Right ventricle myocardium inferior (tissue), 1 donor: ENCODE data around the gene ANKS1B. TPM values are rescaled to one million over a fixed set of nuclear protein-coding genes. Genes with fewer than 3 reads are reported as not detected.

ENCODE experiments used
- ATAC-seq: fragments of 200-7000 bp; cut with Tn5 transposase; one replicate; pipeline ENCODE4 v1.9.1; 2020; ENCODE audit warnings: mild to moderate bottlenecking, moderate library complexity
- DNase-seq: peaks from one replicate; pipeline ENCODE4 v3.0.0; 2021; ENCODE audit errors: missing footprints
- intact Hi-C: fragments of 100-400 bp; cut with DNase I; formaldehyde crosslinking; loops from one replicate; pipeline ENCODE4 v1.11.0; 2022
- total RNA-seq: library from RNA; stranded (reverse); fragmentation: NEBNext Ultra II Directional; extraction: Animal tissue kit (Norgen Biotek cat#: 25700); gene quantifications from one replicate; pipeline ENCODE4 v1.2.1, GENCODE V29; 2021
- donor health status: DM: no; HTN: yes; CAD: no; lungs with severe emphysema.

The ANKS1B gene
- total RNA-seq, 1 donor from 2014 or later, result 2.3 TPM

- DNase-seq, result no peak
- intact Hi-C loops, result no loop called here
- ATAC-seq, result peak; percentile 72
Observed at GRCh38 chr12:99146185-99146584, 838.6 kb downstream of the ANKS1B start.

- intact Hi-C loops, result no loop called here
- DNase-seq (no peak), ATAC-seq (no peak)
Observed at GRCh38 chr12:99142651-99143050, 842.1 kb downstream of the ANKS1B start.

- DNase-seq (no peak), ATAC-seq (no peak)
- intact Hi-C loops, result no loop called here
Observed at GRCh38 chr12:99140017-99140720, 844.6 kb downstream of the ANKS1B start.

- ATAC-seq (no peak), DNase-seq (no peak)
- intact Hi-C loops, result no loop called here
Observed at GRCh38 chr12:99138393-99138792, 846.3 kb downstream of the ANKS1B start.

- intact Hi-C loops, result no loop called here
- DNase-seq (no peak), ATAC-seq (no peak)
Observed at GRCh38 chr12:99137124-99137855, 847.4 kb downstream of the ANKS1B start.

- ATAC-seq, result no peak
- no peak for DNase-seq
- intact Hi-C loops, result no loop called here
Observed at GRCh38 chr12:99136516-99136915, 848.2 kb downstream of the ANKS1B start.

GRCh38 chr12:99135376-99135775 lies 849.4 kb downstream of the ANKS1B start:
- no peak for DNase-seq
- no peak for ATAC-seq
- intact Hi-C loops, result no loop called here

- DNase-seq (no peak), ATAC-seq (no peak)
- intact Hi-C loops, result no loop called here
Observed at GRCh38 chr12:99133401-99133800, 851.3 kb downstream of the ANKS1B start.

GRCh38 chr12:99131751-99132199 lies 853.0 kb downstream of the ANKS1B start:
- intact Hi-C loops, result no loop called here
- DNase-seq (peak; percentile 61), ATAC-seq (peak; percentile 79)

GRCh38 chr12:99130808-99131553 lies 853.8 kb downstream of the ANKS1B start:
- intact Hi-C loops, result no loop called here
- DNase-seq, result no peak
- peak; percentile 46 for ATAC-seq

- DNase-seq (no peak), ATAC-seq (no peak)
- intact Hi-C loops, result no loop called here
Observed at GRCh38 chr12:99128246-99128802, 856.4 kb downstream of the ANKS1B start.

- DNase-seq (no peak), ATAC-seq (no peak)
- intact Hi-C loops, result no loop called here
Observed at GRCh38 chr12:99122959-99123358, 861.8 kb downstream of the ANKS1B start.

- intact Hi-C loops, result no loop called here
- ATAC-seq (no peak), DNase-seq (no peak)
Observed at GRCh38 chr12:99122496-99122895, 862.2 kb downstream of the ANKS1B start.

GRCh38 chr12:99121546-99121945 lies 863.2 kb downstream of the ANKS1B start:
- intact Hi-C loops, result no loop called here
- DNase-seq, result no peak
- ATAC-seq, result no peak

- DNase-seq (no peak), ATAC-seq (no peak)
- intact Hi-C loops, result no loop called here
Observed at GRCh38 chr12:99119943-99120342, 864.8 kb downstream of the ANKS1B start.

- ATAC-seq (no peak), DNase-seq (no peak)
- intact Hi-C loops, result no loop called here
Observed at GRCh38 chr12:99119449-99119848, 865.3 kb downstream of the ANKS1B start.

- intact Hi-C loops, result no loop called here
- no peak for DNase-seq
- no peak for ATAC-seq
Observed at GRCh38 chr12:99111600-99111999, 873.1 kb downstream of the ANKS1B start.

- DNase-seq (no peak), ATAC-seq (no peak)
- intact Hi-C loops, result no loop called here
Observed at GRCh38 chr12:99110868-99111267, 873.9 kb downstream of the ANKS1B start.

GRCh38 chr12:99110212-99110611 lies 874.5 kb downstream of the ANKS1B start:
- intact Hi-C loops, result no loop called here
- ATAC-seq, result no peak
- DNase-seq, result no peak
